GM20431 (cell line): ENCODE data around the gene FAM114A1.

Experiments
- in situ Hi-C: fragments of 300-500 bp; cut with MseI, MboI; formaldehyde crosslinking; loops from one replicate; pipeline ENCODE4 v1.15.0; 2020; ENCODE audit warnings: low sequenced_read_pairs; ENCODE audit not compliant: unreplicated experiment

The FAM114A1 gene

GRCh38 chr4:38894322-38894982 is 26.8 kb downstream of the FAM114A1 start:
- in situ Hi-C loops = no loop called here

GRCh38 chr4:38896940-38897339 is 29.3 kb downstream of the FAM114A1 start:
- in situ Hi-C loops = no loop called here

GRCh38 chr4:38898245-38898644 is 30.6 kb downstream of the FAM114A1 start:
- in situ Hi-C loops = no loop called here

GRCh38 chr4:38902221-38902620 is 34.6 kb downstream of the FAM114A1 start:
- in situ Hi-C loops = loop anchor here (10.0 to 25.0 kb wide), 2 partner anchors 233 to 535 kb away; no protein-coding TSS in a partner anchor

GRCh38 chr4:38902695-38903094 is 35.1 kb downstream of the FAM114A1 start:
- in situ Hi-C loops = loop anchor here (10.0 to 25.0 kb wide), 2 partner anchors 232 to 535 kb away; no protein-coding TSS in a partner anchor

- in situ Hi-C loops = loop anchor here (10.0 to 25.0 kb wide), 2 partner anchors 231 to 533 kb away; no protein-coding TSS in a partner anchor
Observed at GRCh38 chr4:38904090-38904666, 36.6 kb downstream of the FAM114A1 start.

GRCh38 chr4:38904682-38905081 is 37.1 kb downstream of the FAM114A1 start:
- in situ Hi-C loops = loop anchor here (10.0 to 25.0 kb wide), 2 partner anchors 230 to 533 kb away; no protein-coding TSS in a partner anchor

- in situ Hi-C loops = loop anchor here (10.0 to 25.0 kb wide), 2 partner anchors 229 to 531 kb away; no protein-coding TSS in a partner anchor
Observed at GRCh38 chr4:38905652-38906385, 38.2 kb downstream of the FAM114A1 start.

GRCh38 chr4:38907696-38908270 is 40.2 kb downstream of the FAM114A1 start:
- in situ Hi-C loops = loop anchor here (10.0 to 25.0 kb wide), 2 partner anchors 227 to 530 kb away; no protein-coding TSS in a partner anchor

- in situ Hi-C loops = loop anchor here (10.0 to 25.0 kb wide), 2 partner anchors 226 to 528 kb away; no protein-coding TSS in a partner anchor
Observed at GRCh38 chr4:38909015-38909414, 41.4 kb downstream of the FAM114A1 start.

GRCh38 chr4:38911257-38911656 is 43.7 kb downstream of the FAM114A1 start:
- in situ Hi-C loops = loop anchor here (25.0 kb wide), 1 partner anchor 526 kb away; no protein-coding TSS in a partner anchor

GRCh38 chr4:38914854-38915253 is 47.2 kb downstream of the FAM114A1 start:
- in situ Hi-C loops = loop anchor here (25.0 kb wide), 1 partner anchor 522 kb away; no protein-coding TSS in a partner anchor

GRCh38 chr4:38916267-38916666 is 48.7 kb downstream of the FAM114A1 start:
- in situ Hi-C loops = loop anchor here (25.0 kb wide), 1 partner anchor 521 kb away; no protein-coding TSS in a partner anchor

- in situ Hi-C loops = loop anchor here (25.0 kb wide), 1 partner anchor 520 kb away; no protein-coding TSS in a partner anchor
Observed at GRCh38 chr4:38917481-38918025, 49.9 kb downstream of the FAM114A1 start.

GRCh38 chr4:38919494-38919893 is 51.9 kb downstream of the FAM114A1 start:
- in situ Hi-C loops = loop anchor here (25.0 kb wide), 1 partner anchor 518 kb away; no protein-coding TSS in a partner anchor

- in situ Hi-C loops = loop anchor here (25.0 kb wide), 1 partner anchor 517 kb away; no protein-coding TSS in a partner anchor
Observed at GRCh38 chr4:38920186-38920585, 52.6 kb downstream of the FAM114A1 start.

GRCh38 chr4:38920677-38921076 is 53.1 kb downstream of the FAM114A1 start:
- in situ Hi-C loops = loop anchor here (25.0 kb wide), 1 partner anchor 517 kb away; no protein-coding TSS in a partner anchor

GRCh38 chr4:38921151-38921550 is 53.5 kb downstream of the FAM114A1 start:
- in situ Hi-C loops = loop anchor here (25.0 kb wide), 1 partner anchor 516 kb away; no protein-coding TSS in a partner anchor

- in situ Hi-C loops = loop anchor here (25.0 kb wide), 1 partner anchor 514 kb away; no protein-coding TSS in a partner anchor
Observed at GRCh38 chr4:38923746-38924145, 56.1 kb downstream of the FAM114A1 start.
